ENCODE data around the gene MACROD2. TPM values are rescaled to one million over a fixed set of nuclear protein-coding genes. Genes with fewer than 3 reads are reported as not detected.

Gene MACROD2
- total RNA-seq, 1 donor from 2014 or later, result 3.5 TPM

- Histone ChIP-seq H3K27ac (no peak overlapping the region), H3K36me3 (no peaks in the 10 kb centered on the region), H3K4me1 (no peaks in the 10 kb centered on the region), H3K9me3 (no peaks in the 10 kb centered on the region), H3K27me3 (no peaks in the 10 kb centered on the region), H3K4me3 (no peak overlapping the region)
- no peak for DNase-seq (ENCODE audit: low spot score in 2 of 2)
- TF ChIP-seq CTCF (IDR thresholded peaks at IDR 0.05), result no peak
- intact Hi-C loops (cut with DNase I), result no loop called here
Observed at GRCh38 chr20:15571056-15571455, 1575.7 kb downstream of the MACROD2 start.

- H3K4me1 ChIP-seq, result no peaks in the 10 kb centered on the region
- no peak for TF ChIP-seq CTCF (IDR thresholded peaks at IDR 0.05)
- DNase-seq (ENCODE audit: low spot score in 2 of 2), result no peak
- intact Hi-C loops (cut with DNase I), result no loop called here
- H3K4me3 ChIP-seq, result no peak overlapping the region
- no peaks in the 10 kb centered on the region for H3K36me3 ChIP-seq
- no peak overlapping the region for H3K27ac ChIP-seq
- no peaks in the 10 kb centered on the region for H3K27me3 ChIP-seq
- H3K9me3 ChIP-seq, result no peaks in the 10 kb centered on the region
Observed at GRCh38 chr20:15575255-15575654, 1579.9 kb downstream of the MACROD2 start.

GRCh38 chr20:15576411-15576810 is 1581.1 kb downstream of the MACROD2 start:
- no peak for DNase-seq (ENCODE audit: low spot score in 2 of 2)
- H3K36me3 ChIP-seq, result no peaks in the 10 kb centered on the region
- H3K27me3 ChIP-seq, result no peaks in the 10 kb centered on the region
- no peaks in the 10 kb centered on the region for H3K4me1 ChIP-seq
- H3K27ac ChIP-seq, result no peak overlapping the region
- intact Hi-C loops (cut with DNase I), result no loop called here
- no peak overlapping the region for H3K4me3 ChIP-seq
- no peak for TF ChIP-seq CTCF (IDR thresholded peaks at IDR 0.05)
- H3K9me3 ChIP-seq, result no peaks in the 10 kb centered on the region

- no peaks in the 10 kb centered on the region for H3K27me3 ChIP-seq
- no peaks in the 10 kb centered on the region for H3K4me1 ChIP-seq
- intact Hi-C loops (cut with DNase I), result no loop called here
- H3K4me3 ChIP-seq, result no peak overlapping the region
- DNase-seq (ENCODE audit: low spot score in 2 of 2), result no peak
- H3K36me3 ChIP-seq, result no peaks in the 10 kb centered on the region
- no peak for TF ChIP-seq CTCF (IDR thresholded peaks at IDR 0.05)
- H3K27ac ChIP-seq, result no peak overlapping the region
- H3K9me3 ChIP-seq, result no peaks in the 10 kb centered on the region
Observed at GRCh38 chr20:15578113-15578512, 1582.8 kb downstream of the MACROD2 start.

- Histone ChIP-seq H3K27ac (no peak overlapping the region), H3K27me3 (no peaks in the 10 kb centered on the region), H3K36me3 (no peaks in the 10 kb centered on the region), H3K9me3 (no peaks in the 10 kb centered on the region), H3K4me1 (no peaks in the 10 kb centered on the region), H3K4me3 (no peak overlapping the region)
- intact Hi-C loops (cut with DNase I), result no loop called here
- no peak for TF ChIP-seq CTCF (IDR thresholded peaks at IDR 0.05)
- no peak for DNase-seq (ENCODE audit: low spot score in 2 of 2)
Observed at GRCh38 chr20:15579688-15580087, 1584.4 kb downstream of the MACROD2 start.

- no peaks in the 10 kb centered on the region for H3K36me3 ChIP-seq
- no peak for DNase-seq (ENCODE audit: low spot score in 2 of 2)
- no peak overlapping the region for H3K27ac ChIP-seq
- TF ChIP-seq CTCF (IDR thresholded peaks at IDR 0.05), result no peak
- no peaks in the 10 kb centered on the region for H3K9me3 ChIP-seq
- H3K27me3 ChIP-seq, result no peaks in the 10 kb centered on the region
- intact Hi-C loops (cut with DNase I), result no loop called here
- H3K4me3 ChIP-seq, result no peak overlapping the region
- no peaks in the 10 kb centered on the region for H3K4me1 ChIP-seq
Observed at GRCh38 chr20:15582146-15582760, 1586.9 kb downstream of the MACROD2 start.
